Stimulated activated effector memory CD8-positive, alpha-beta T cell treated with anti-CD3 and anti-CD28 coated beads, Interleukin-12 subunit alpha, Interleukin-12 subunit beta, amount 100 ng/mL, for 72 hours (primary cell): ENCODE results near the gene ECSIT.
"Not testable (repeated sequence)": the region's sequence is repeated elsewhere in the genome, so short reads cannot be mapped to it uniquely, and the experiment has no call there.

Experiments used
- ATAC-seq: fragments of 150-1000 bp; cut with Tn5 transposase; 2 replicates; pipeline ENCODE4 v1.10.0; 2021
- DNase-seq, 2 donors: peaks; one replicate each; pipeline ENCODE4 v3.0.0; 2021 to 2022; ENCODE audit warnings: low spot score in 2 of 2
- H3K27ac Mint-ChIP-seq: one replicate; pipeline ENCODE4 v1.8.0; 2022; ENCODE audit warnings: mild to moderate bottlenecking, mixed read lengths
- H3K36me3 Mint-ChIP-seq: one replicate; pipeline ENCODE4 v1.8.0; 2022; ENCODE audit warnings: mild to moderate bottlenecking, mixed read lengths
- H3K4me1 Mint-ChIP-seq: one replicate; pipeline ENCODE4 v1.8.0; 2022; ENCODE audit warnings: mixed read lengths
- H3K4me3 Mint-ChIP-seq: one replicate; pipeline ENCODE4 v1.8.0; 2022; ENCODE audit warnings: mild to moderate bottlenecking, mixed read lengths
- H3K9me3 Mint-ChIP-seq: one replicate; pipeline ENCODE4 v1.8.0; 2022; ENCODE audit warnings: mixed read lengths

The ECSIT gene

GRCh38 chr19:11528551-11529341 lies at the start of gene ECSIT:
TSS of gene ECSIT (minus strand) at chr19:11529134. CDS start at chr19:11519170, 9,964 bp downstream.
- ATAC-seq, result peak; percentile 96
- no peaks in the 10 kb centered on the region for H3K9me3 Mint-ChIP-seq
- H3K4me3 Mint-ChIP-seq, result peak within 1 kb of the TSS; percentile 94
- H3K4me1 Mint-ChIP-seq, result peaks cover 27% of the 10 kb centered on the region
- peak within 1 kb of the TSS; percentile 93 for H3K27ac Mint-ChIP-seq
- H3K36me3 Mint-ChIP-seq, result peaks cover 25% of the 10 kb centered on the region
- peak; percentile 81 to 96 for DNase-seq

GRCh38 chr19:11577451-11578257 lies 48.7 kb upstream of the ECSIT start, which contains the start of gene ACP5:
TSS of gene ACP5 (minus strand) at chr19:11577645. CDS start at chr19:11577317, 328 bp downstream.
- Mint-ChIP-seq H3K36me3 (peaks cover 7% of the 10 kb centered on the region), H3K27ac (no peak within 1 kb of the TSS), H3K4me3 (peak within 1 kb of the TSS; percentile 71), H3K4me1 (peaks cover 22% of the 10 kb centered on the region), H3K9me3 (no peaks in the 10 kb centered on the region)
- ATAC-seq (no peak), DNase-seq (no peak)

- peaks cover 7% of the 10 kb centered on the region for H3K36me3 Mint-ChIP-seq
- H3K4me3 Mint-ChIP-seq, result no peak overlapping the region
- no peak overlapping the region for H3K27ac Mint-ChIP-seq
- DNase-seq (no peak), ATAC-seq (no peak)
- no peaks in the 10 kb centered on the region for H3K9me3 Mint-ChIP-seq
- peaks cover 13% of the 10 kb centered on the region for H3K4me1 Mint-ChIP-seq
Measured at GRCh38 chr19:11576227-11576626, 47.3 kb upstream of the ECSIT start.

GRCh38 chr19:11574689-11575088 lies 45.8 kb upstream of the ECSIT start:
- Mint-ChIP-seq H3K4me1 (peaks cover 7% of the 10 kb centered on the region), H3K36me3 (peaks cover 7% of the 10 kb centered on the region), H3K27ac (no peak overlapping the region), H3K9me3 (no peaks in the 10 kb centered on the region), H3K4me3 (no peak overlapping the region)
- DNase-seq (no peak), ATAC-seq (peak; percentile 72)

GRCh38 chr19:11573763-11574162 lies 44.8 kb upstream of the ECSIT start:
- H3K27ac Mint-ChIP-seq, H3K4me3 Mint-ChIP-seq, H3K36me3 Mint-ChIP-seq, H3K9me3 Mint-ChIP-seq, H3K4me1 Mint-ChIP-seq, DNase-seq, ATAC-seq: not testable (repeated sequence)

- not testable (repeated sequence) for H3K4me1 Mint-ChIP-seq, H3K27ac Mint-ChIP-seq, DNase-seq, H3K4me3 Mint-ChIP-seq, H3K9me3 Mint-ChIP-seq, H3K36me3 Mint-ChIP-seq, ATAC-seq
Measured at GRCh38 chr19:11573354-11573753, 44.4 kb upstream of the ECSIT start.

- H3K9me3 Mint-ChIP-seq, result no peaks in the 10 kb centered on the region
- H3K36me3 Mint-ChIP-seq, result no peaks in the 10 kb centered on the region
- no peak overlapping the region for H3K4me3 Mint-ChIP-seq
- no peak overlapping the region for H3K27ac Mint-ChIP-seq
- no peak for DNase-seq
- peaks cover 8% of the 10 kb centered on the region for H3K4me1 Mint-ChIP-seq
- ATAC-seq, result no peak
Measured at GRCh38 chr19:11570039-11570462, 41.1 kb upstream of the ECSIT start.

GRCh38 chr19:11566164-11566563 lies 37.2 kb upstream of the ECSIT start:
- ATAC-seq (no peak), DNase-seq (no peak)
- no peaks in the 10 kb centered on the region for H3K36me3 Mint-ChIP-seq
- no peak overlapping the region for H3K4me3 Mint-ChIP-seq
- no peak overlapping the region for H3K27ac Mint-ChIP-seq
- H3K9me3 Mint-ChIP-seq, result no peaks in the 10 kb centered on the region
- peaks cover 14% of the 10 kb centered on the region for H3K4me1 Mint-ChIP-seq

GRCh38 chr19:11565649-11565980 lies 36.7 kb upstream of the ECSIT start:
- not testable (repeated sequence) for DNase-seq, H3K4me3 Mint-ChIP-seq, ATAC-seq, H3K9me3 Mint-ChIP-seq, H3K36me3 Mint-ChIP-seq, H3K27ac Mint-ChIP-seq
- peaks cover 17% of the 10 kb centered on the region for H3K4me1 Mint-ChIP-seq

GRCh38 chr19:11564082-11564807 lies 35.3 kb upstream of the ECSIT start:
- H3K4me1 Mint-ChIP-seq, result peaks cover 27% of the 10 kb centered on the region
- DNase-seq, H3K9me3 Mint-ChIP-seq, H3K4me3 Mint-ChIP-seq, H3K27ac Mint-ChIP-seq, ATAC-seq, H3K36me3 Mint-ChIP-seq: not testable (repeated sequence)

- Mint-ChIP-seq H3K9me3 (no peaks in the 10 kb centered on the region), H3K4me1 (peaks cover 30% of the 10 kb centered on the region), H3K4me3 (no peak overlapping the region), H3K36me3 (peaks cover 9% of the 10 kb centered on the region), H3K27ac (no peak overlapping the region)
- ATAC-seq (no peak), DNase-seq (no peak)
Measured at GRCh38 chr19:11563532-11563931, 34.6 kb upstream of the ECSIT start.

GRCh38 chr19:11560404-11561051 lies 31.6 kb upstream of the ECSIT start:
- peak overlapping the region; percentile 58 for H3K27ac Mint-ChIP-seq

GRCh38 chr19:11558881-11559828 lies 30.2 kb upstream of the ECSIT start, which contains the start of gene ELOF1:
TSS of gene ELOF1 (minus strand) at chr19:11559230. CDS start at chr19:11554347, 4,883 bp downstream.
- H3K4me1 Mint-ChIP-seq, result peaks cover 52% of the 10 kb centered on the region
- H3K36me3 Mint-ChIP-seq, result peaks cover 40% of the 10 kb centered on the region
- no peaks in the 10 kb centered on the region for H3K9me3 Mint-ChIP-seq
- peak within 1 kb of the TSS; percentile 90 for H3K27ac Mint-ChIP-seq
- peak; percentile 96 for ATAC-seq
- peak; percentile 91 to 97 for DNase-seq
- peak within 1 kb of the TSS; percentile 84 for H3K4me3 Mint-ChIP-seq

More at GRCh38 chr19:11560404-11561051, 31.6 kb upstream of the ECSIT start:
- Mint-ChIP-seq H3K36me3 (peaks cover 26% of the 10 kb centered on the region), H3K9me3 (no peaks in the 10 kb centered on the region), H3K4me1 (peaks cover 47% of the 10 kb centered on the region), H3K4me3 (peak overlapping the region; percentile 84)
- DNase-seq, result peak; percentile 31 to 74
- peak; percentile 72 for ATAC-seq
